ENCODE results near the gene GRIK3.

Gene GRIK3

DNA sequence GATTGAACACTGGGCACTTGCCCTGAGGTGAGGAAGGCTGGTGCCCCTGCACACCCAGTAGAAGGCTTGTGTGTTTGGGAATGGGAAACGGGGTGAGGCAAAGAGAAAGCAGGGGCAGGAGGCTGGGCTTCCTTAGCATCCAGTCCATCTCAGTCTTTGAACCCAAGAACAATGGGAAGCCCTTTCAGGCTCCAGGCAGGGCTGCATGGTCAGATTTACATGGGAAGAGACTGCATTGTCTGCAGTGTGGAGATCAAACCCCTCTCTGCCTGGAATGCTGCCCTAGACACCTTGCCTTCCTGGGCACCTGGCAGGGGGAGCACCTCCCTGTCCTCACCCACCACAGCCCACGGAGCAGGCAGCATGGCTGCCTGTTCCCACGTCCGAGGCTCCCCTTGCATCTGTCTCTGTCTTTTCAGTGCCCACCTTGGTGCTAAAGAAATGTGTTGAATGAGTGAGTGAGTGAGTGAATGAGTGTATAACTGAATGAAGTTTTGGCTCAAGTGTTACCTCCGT is 268.5 kb downstream of the GRIK3 start:
- DNase-seq (ENCODE audit: low read depth in 3 of 3): no peak

DNA sequence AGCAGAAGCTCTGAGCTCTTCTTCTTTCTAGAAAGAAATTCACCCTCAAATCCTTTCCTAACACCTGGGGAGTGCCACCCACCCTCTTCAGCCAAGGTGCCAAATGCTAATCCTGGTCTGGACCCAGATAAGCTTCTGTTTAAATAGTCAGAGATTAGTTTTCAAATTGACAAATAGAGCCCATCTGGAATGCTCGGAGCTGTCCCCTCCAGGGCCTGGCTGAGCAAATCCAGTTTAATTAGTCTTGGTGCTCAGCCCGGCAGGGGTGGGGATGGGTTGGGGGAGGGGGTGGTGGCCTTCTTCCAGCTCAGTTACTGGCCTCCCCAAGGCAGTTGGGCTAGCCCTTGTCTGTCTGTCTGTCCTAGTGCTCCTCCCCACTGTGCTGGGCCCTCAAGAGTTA is 269.5 kb downstream of the GRIK3 start:
- DNase-seq (ENCODE audit: low read depth in 3 of 3): no peak

DNA sequence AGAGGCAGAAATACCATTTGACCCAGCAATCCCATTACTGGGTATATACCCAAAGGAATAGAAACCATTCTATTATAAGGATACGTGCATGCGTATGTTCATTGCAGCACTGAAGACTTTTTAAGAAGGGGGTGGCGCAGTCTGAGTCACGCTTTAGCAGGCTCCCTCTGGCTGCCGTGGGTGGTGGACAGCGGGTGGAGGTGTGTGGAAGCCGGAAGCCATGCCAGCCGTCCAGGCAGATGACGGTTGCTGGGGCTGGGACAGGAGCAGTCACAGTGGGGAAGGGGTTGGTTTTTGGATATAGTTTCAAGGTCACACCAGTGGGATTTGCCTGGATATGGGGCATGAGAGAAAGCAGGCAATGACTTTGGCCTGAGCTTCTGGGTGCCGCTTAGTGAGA is 270.5 kb downstream of the GRIK3 start:
- no peak for DNase-seq (ENCODE audit: low read depth in 3 of 3)

DNA sequence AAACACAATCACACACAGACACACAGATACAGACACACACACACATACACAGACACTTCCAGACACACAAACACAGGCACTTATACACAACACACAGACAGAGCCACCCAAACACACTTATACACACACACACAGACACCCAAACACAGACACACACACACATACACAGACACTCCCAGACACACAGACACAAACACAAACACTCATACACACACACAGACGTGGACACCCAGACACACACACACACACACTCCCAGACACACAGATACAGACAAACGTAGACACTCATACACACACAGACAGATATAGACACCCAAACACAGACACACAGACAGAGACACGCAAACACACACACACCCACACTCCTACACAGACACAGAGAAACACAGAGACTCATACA is 272.1 kb downstream of the GRIK3 start:
- DNase-seq (ENCODE audit: low read depth in 3 of 3): no peak

DNA sequence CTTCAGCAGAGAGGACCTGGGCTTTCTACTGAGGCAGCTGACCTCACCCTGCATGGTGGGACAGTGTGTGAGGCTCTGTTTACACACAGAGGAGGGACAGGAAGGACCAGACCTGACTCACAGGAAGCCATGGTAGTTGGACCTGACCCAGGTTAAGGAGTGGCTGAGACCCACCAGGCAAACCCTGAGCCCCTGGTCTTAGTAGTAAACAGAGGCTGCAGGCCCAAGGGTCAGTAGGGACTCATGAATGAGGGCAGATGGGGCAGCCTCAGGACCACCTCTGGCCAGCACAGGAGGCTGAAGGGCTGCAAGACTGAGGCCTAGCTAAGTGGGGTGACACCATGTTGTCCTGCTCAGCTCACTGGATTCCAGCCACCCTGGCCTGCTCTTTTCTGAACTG is 273.2 kb downstream of the GRIK3 start:
- DNase-seq (ENCODE audit: low read depth in 3 of 3): no peak

DNA sequence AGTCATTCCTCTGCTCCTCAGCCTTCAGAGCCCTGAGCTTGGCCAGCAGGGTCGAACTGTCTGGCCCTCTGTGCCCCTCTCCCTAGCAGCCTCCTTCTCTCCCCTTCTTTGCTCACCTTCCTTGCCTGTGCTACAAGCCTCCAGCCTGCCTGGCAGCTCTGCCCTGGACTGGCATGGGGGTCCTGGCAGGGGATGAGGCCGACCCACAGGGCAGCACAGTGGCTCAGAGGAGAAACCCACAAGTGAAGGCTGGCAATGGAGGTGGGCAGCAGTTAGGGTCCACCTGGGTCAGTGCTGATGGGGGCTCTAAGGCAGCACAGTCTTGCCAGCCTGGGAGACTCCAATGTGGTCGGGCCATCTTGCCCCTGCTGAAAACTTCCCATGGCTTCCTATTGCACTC is 274.2 kb downstream of the GRIK3 start:
- no peak for DNase-seq (ENCODE audit: low read depth in 3 of 3)

DNA sequence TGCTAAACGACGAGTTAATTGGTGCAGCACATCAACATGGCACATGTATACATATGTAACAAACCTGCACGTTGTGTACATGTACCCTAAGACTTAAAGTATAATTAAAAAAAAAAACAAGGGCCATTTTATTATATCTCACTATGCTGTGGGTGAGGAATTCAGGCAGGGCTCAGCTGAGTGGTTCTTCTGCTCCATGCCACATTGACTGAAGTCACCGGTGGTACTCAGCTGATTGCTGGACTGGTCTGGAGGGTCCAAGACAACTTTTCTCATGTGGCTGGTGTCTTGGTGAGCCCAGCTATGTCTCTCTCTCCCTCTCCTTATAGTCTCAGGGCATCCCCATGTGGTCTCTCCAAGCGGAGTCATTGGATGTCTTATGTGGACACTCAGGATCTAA is 275.0 kb downstream of the GRIK3 start:
- DNase-seq (ENCODE audit: low read depth in 3 of 3): no peak

DNA sequence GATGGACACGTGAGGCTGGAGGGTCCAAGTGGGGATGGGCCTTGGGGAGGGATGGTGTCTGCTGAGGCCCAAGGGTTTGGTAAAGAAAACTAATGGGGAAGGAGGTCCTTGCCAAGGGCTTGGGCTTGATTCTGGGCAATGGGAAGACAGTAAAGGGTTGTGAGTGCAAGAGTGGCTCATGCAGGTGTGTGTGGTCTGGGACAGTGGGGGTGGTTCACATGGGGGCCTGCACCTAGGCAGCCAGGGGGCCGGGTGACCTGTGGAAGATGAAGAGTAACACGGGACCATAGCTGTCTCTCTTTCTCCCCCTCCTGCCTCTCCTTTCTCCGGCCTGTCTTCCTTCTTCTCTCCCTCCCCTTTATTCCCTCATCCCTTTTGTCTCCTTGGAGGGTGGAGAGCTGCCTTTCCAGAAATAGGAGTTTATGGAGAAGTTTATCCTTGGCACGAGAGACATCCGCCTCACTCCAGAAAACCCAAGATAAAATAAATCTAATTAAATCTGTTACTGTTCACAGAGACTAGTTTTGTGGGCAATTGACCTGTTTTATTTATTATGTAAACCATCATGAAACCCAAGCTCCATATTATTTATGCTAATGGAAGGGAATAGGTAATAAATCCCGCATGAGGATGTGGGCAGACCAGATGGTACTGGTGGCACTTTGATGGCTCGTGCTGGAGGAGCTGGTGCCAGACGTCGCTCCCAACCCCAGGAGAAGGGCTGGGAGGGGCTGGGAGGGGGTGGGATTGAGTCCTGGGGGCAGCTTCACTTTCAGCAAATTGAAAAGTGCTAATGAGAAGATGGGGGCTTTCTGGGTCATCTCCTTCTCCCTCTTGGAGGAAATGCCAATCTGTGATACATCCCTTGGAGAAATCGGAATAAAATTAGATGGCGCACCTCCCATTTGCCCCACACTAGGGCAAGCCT is 278.7 kb downstream of the GRIK3 start:
- no peak for DNase-seq (ENCODE audit: low read depth in 3 of 3)

DNA sequence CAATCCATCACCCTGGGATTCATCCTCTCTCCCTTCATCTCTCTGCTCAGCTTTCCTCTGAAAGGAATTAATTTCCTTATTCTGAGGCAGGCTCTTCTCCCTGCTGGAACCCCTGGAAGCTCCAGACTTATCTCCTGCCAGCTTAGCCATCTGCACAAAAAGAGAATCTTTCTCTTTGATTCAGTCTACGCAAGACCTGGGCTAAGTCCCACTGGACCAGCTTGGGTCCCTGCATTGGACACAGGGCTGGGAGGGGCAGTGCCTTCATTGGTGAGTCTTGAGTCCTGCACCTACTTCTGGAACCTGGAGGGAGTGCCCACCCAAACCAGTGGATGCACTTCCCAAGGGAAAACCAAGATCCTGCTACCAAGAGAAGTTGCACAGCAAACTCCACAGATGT is 279.9 kb downstream of the GRIK3 start:
- DNase-seq (ENCODE audit: low read depth in 3 of 3): no peak

DNA sequence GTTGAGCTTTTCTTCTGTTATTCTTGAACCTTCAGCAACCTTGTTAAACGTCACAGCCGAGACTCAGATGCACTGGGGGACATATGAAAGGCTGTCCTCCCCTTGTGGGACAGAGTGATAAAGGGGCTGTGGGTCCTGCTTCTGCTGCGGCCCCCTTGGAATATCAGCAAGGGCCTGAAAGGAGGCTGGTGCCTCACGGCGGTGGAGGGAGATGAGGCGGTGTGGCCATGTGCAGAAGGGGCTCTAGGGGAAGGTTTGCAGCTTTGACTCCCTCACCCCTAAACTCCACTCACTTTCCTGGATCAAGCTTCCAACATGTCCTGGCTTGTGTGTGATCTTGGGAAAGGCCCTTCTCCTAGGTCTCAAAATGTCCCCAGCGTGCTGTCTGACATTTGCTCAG is 280.9 kb downstream of the GRIK3 start:
- no peak for DNase-seq (ENCODE audit: low read depth in 3 of 3)

DNA sequence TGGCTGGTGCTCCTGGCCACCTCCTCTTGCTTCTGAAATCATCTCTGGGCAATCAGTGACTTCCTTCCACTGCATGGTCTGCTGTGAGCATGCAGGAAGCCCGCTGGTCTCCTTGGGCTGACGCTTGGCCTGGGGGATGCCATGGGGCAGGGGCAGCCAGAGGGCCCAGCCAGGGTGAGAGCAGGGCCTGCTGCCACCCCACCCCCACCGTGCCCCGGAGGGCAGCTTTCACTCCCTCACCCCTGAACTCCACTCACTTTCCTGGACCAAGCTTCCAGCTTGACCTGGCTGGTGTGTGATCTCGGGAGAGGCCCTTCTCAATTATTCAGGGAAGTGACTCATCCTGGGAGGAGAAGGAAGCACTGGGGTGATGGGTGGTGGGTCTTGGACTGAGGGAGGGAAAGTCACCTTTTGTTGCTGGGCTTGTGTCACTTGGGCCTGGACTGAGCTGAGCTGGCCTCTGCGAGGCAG is 281.4 kb downstream of the GRIK3 start:
- no peak for DNase-seq (ENCODE audit: low read depth in 3 of 3)

DNA sequence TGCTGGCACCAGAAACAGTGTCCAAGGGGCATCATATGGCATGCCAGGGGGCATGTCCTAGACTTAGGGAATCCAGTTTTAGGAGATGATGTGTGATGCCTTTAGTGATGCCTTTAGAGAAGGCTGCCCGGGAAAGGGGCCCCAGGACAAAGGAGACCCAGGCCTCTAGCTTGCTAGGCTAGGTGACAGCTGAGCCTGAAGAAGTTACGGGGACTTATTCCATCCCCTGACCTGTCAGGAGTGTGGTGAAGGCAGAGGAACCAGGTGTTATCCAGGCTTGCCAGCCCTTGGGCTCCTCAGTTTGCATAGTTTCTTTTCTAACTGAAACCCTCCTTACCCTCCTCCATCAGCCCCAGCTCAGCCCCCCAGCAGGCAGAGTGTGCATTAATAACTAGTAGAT is 281.9 kb downstream of the GRIK3 start:
- no peak for DNase-seq (ENCODE audit: low read depth in 3 of 3)

DNA sequence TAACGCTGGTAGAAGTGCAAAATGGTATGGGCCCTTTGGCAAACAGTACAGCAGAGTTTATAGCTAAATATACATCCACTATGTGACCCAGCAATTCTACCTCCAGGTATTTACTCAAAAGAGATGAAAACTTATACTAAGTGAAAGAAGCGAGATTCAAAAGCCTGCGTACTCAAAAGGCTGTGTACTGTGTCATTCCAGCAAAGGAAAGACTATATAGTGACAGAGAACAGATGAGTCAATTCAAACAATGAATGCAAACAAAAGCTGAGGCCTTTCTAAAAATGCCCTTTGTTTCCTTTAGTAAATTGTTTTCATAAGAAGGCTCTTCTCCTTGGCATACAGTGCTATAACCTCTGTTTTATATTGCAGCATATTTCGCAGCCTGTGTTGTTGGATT is 282.8 kb downstream of the GRIK3 start:
- DNase-seq (ENCODE audit: low read depth in 3 of 3): no peak

DNA sequence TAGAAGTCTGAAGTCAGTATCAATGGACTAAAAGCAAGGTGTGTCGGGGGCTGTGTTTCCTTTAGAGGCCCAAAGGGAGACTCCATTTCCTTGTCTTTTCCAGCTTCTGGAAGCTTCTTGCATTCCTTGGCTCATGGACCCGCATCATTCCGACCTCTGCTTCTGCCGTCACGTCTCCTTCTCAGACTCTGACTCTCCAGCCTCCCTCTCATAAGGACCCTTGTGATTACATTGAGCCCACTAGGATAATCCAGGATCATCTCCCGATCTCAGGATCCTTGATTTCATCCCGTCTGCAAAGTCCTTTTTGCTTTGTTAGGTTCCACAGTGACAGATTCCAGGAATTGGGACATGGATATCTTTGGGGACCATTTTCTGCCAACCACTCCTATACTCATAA is 285.8 kb downstream of the GRIK3 start:
- no peak for DNase-seq (ENCODE audit: low read depth in 3 of 3)
